PC-9 (cell line): ENCODE data around the gene GRID2. TPM values are rescaled to one million over a fixed set of nuclear protein-coding genes. Genes with fewer than 3 reads are reported as not detected.

Experiments used
- BruUV-seq: library from RNA; stranded (reverse); fragments of 400-500 nt; replicated peaks from 2 replicates; lab custom pipeline; 2021; lab: Mats Ljungman, UMichigan
- CTCF ChIA-PET: fragments of 300-600 bp; sonication (Branson Sonifier 250); formaldehyde crosslinking; loops from one replicate; lab custom pipeline; 2022; ENCODE audit warnings: antibody characterized with exemption; lab: Charles Lee
- POLR2A ChIA-PET: fragments of 300-600 bp; sonication (Branson Sonifier 250); formaldehyde crosslinking; loops from one replicate; lab custom pipeline; 2022; ENCODE audit warnings: antibody characterized with exemption; ENCODE audit not compliant: unreplicated experiment; lab: Charles Lee
- DNase-seq, 2 experiments: peaks; one replicate each; pipeline versions ENCODE4 v3.0.0 to v3.0.0-alpha.2; 2015 to 2022; ENCODE audit warnings: mixed read lengths in 1 of 2
- H2AFZ ChIP-seq: fragments of 200-600 bp; sonication (generic); 2 replicates; pipeline ENCODE4 v1.8.1; 2017; ENCODE audit warnings: antibody characterized with exemption
- H3F3A ChIP-seq: fragments of 200-600 bp; sonication (generic); 2 replicates; pipeline ENCODE4 v1.8.1; 2017; ENCODE audit warnings: antibody characterized with exemption, mild to moderate bottlenecking, low read depth; ENCODE audit not compliant: insufficient read depth
- H3K27ac ChIP-seq: fragments of 200-600 bp; sonication (generic); 2 replicates; pipeline ENCODE4 v1.6.1; 2016; ENCODE audit warnings: mixed run types
- H3K27me3 ChIP-seq: fragments of 200-600 bp; sonication (generic); 2 replicates; pipeline ENCODE4 v1.6.1; 2016; ENCODE audit warnings: low read depth, mixed run types; ENCODE audit not compliant: insufficient read depth
- H3K36me3 ChIP-seq: fragments of 200-600 bp; sonication (generic); 2 replicates; pipeline ENCODE4 v1.6.1; 2016; ENCODE audit warnings: low read depth, mixed run types
- H3K4me1 ChIP-seq: fragments of 200-600 bp; sonication (generic); replicated peaks from 2 replicates; pipeline ENCODE4 v1.6.1; 2016; ENCODE audit warnings: mixed run types; ENCODE audit not compliant: insufficient read depth
- H3K4me2 ChIP-seq: fragments of 200-600 bp; sonication (generic); 2 replicates; pipeline ENCODE4 v1.6.1; 2017; ENCODE audit warnings: mixed run types
- H3K4me3 ChIP-seq: fragments of 200-600 bp; sonication (generic); 2 replicates; pipeline ENCODE4 v1.6.1; 2016; ENCODE audit warnings: mixed run types
- H3K79me2 ChIP-seq: fragments of 200-600 bp; sonication (generic); 2 replicates; pipeline ENCODE4 v1.6.1; 2017; ENCODE audit warnings: low read depth, mixed run types
- H3K9me2 ChIP-seq: fragments of 200-600 bp; sonication (generic); 2 replicates; pipeline ENCODE4 v1.8.1; 2017; ENCODE audit warnings: mild to moderate bottlenecking; ENCODE audit not compliant: insufficient read depth
- H3K9me3 ChIP-seq: fragments of 200-600 bp; sonication (generic); 2 replicates; pipeline ENCODE4 v1.8.1; 2016; ENCODE audit warnings: low read depth; ENCODE audit not compliant: insufficient read depth
- H4K20me1 ChIP-seq: fragments of 200-600 bp; sonication (generic); 2 replicates; pipeline ENCODE4 v1.8.1; 2017; ENCODE audit not compliant: insufficient read depth
- CTCF ChIP-seq: fragments of 200-600 bp; sonication (generic); conservative IDR thresholded peaks from 2 replicates; pipeline ENCODE4 v1.6.1; 2017; ENCODE audit warnings: mixed run types, antibody characterized with exemption, mild to moderate bottlenecking, moderate library complexity
- EZH2 ChIP-seq: fragments of 200-600 bp; sonication (generic); IDR thresholded peaks from 2 replicates; pipeline ENCODE4 v1.8.0; 2017; ENCODE audit warnings: antibody characterized with exemption, low read depth
- intact Hi-C: fragments of 100-400 bp; cut with micrococcal nuclease; formaldehyde crosslinking; loops from one replicate; pipeline ENCODE4 v1.10.0; 2022; ENCODE audit not compliant: unreplicated experiment
- total RNA-seq: library from RNA; stranded (reverse); gene quantifications from 2 replicates; pipeline ENCODE4 v1.2.3, GENCODE V29; 2021

The GRID2 gene
- total RNA-seq, 1 experiment from 2014 or later, result not detected

DNA sequence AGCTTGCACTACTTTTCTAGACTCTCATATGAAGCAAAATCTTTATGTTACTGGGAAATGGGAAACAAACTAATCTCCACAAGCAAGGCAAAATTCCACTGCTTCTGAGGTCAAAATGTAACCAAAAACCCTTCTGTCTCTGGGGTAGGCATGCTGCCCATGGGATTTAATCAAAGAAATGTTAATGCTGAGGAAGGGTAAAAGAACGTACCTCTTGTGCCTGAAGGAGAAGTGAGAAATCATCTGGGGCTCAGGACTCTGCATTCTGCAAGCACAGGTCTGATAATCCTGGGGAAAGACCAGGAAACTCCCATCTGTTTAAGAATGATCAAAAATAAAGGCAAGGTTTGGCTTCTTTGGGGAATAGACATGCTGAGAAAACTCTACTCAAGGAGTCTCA, 184.7 kb downstream of the GRID2 start:
- Histone ChIP-seq H3K9me3 (no peaks in the 10 kb centered on the region), H3F3A (no peaks in the 10 kb centered on the region), H3K27ac (no peak overlapping the region), H3K79me2 (no peaks in the 10 kb centered on the region), H3K4me1 (no peaks in the 10 kb centered on the region), H3K27me3 (no peaks in the 10 kb centered on the region), H4K20me1 (no peaks in the 10 kb centered on the region), H3K4me2 (no peak overlapping the region), H2AFZ (no peak overlapping the region), H3K36me3 (no peaks in the 10 kb centered on the region), H3K9me2 (no peaks in the 10 kb centered on the region), H3K4me3 (no peak overlapping the region)
- no TSS peak for BruUV-seq
- TF ChIP-seq EZH2 (no peak), CTCF (no peak)
- intact Hi-C loops, result no loop called here
- CTCF ChIA-PET, result no interaction called here
- no peak for DNase-seq
- POLR2A ChIA-PET, result no interaction called here

DNA sequence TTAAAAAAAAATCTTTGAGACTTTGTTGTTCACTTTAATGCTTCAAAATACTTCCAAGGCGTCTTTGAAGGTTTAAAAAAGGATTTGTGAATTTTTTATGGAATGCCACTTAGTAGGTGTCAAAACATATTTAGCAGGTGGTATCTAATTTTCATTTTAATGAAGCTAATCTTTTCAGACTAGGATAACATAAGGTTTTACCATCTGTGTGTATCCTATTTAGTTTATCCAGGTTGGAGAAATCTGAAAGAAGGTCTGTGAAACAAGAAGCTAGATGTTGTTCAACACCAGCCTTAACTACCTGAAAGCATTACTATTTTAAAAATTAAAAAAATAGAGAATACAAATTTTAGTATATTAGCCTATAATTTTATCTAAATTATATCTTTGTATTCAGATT, 193.4 kb downstream of the GRID2 start:
- H3K27me3 ChIP-seq, result no peaks in the 10 kb centered on the region
- CTCF ChIA-PET, result no interaction called here
- no peak overlapping the region for H3K4me2 ChIP-seq
- H3K4me1 ChIP-seq, result no peaks in the 10 kb centered on the region
- no peaks in the 10 kb centered on the region for H4K20me1 ChIP-seq
- DNase-seq, result no peak
- no peak overlapping the region for H3K4me3 ChIP-seq
- intact Hi-C loops, result no loop called here
- H3K79me2 ChIP-seq, result no peaks in the 10 kb centered on the region
- H3F3A ChIP-seq, result no peaks in the 10 kb centered on the region
- no peak overlapping the region for H3K27ac ChIP-seq
- POLR2A ChIA-PET, result no interaction called here
- no peak for TF ChIP-seq CTCF
- TF ChIP-seq EZH2, result no peak
- H3K9me2 ChIP-seq, result no peaks in the 10 kb centered on the region
- BruUV-seq, result no TSS peak
- H3K36me3 ChIP-seq, result no peaks in the 10 kb centered on the region
- H2AFZ ChIP-seq, result no peak overlapping the region
- H3K9me3 ChIP-seq, result no peaks in the 10 kb centered on the region

- Histone ChIP-seq H3K79me2 (no peaks in the 10 kb centered on the region), H3F3A (no peaks in the 10 kb centered on the region), H3K4me1 (no peaks in the 10 kb centered on the region), H4K20me1 (no peaks in the 10 kb centered on the region), H3K4me2 (no peak overlapping the region), H3K4me3 (no peak overlapping the region), H3K9me2 (no peaks in the 10 kb centered on the region), H2AFZ (no peak overlapping the region), H3K9me3 (no peaks in the 10 kb centered on the region), H3K36me3 (no peaks in the 10 kb centered on the region), H3K27me3 (no peaks in the 10 kb centered on the region), H3K27ac (no peak overlapping the region)
- CTCF ChIA-PET, result no interaction called here
- intact Hi-C loops, result no loop called here
- POLR2A ChIA-PET, result no interaction called here
- no TSS peak for BruUV-seq
- no peak for DNase-seq
- no peak for TF ChIP-seq CTCF
- TF ChIP-seq EZH2, result no peak
Measured at GRCh38 chr4:92501456-92501855, 197.7 kb downstream of the GRID2 start.
